Testis (tissue), 2 donors: Measurements from ENCODE around the gene NBPF11.

Experiments
- POLR2A ChIP-seq: fragments of 450-650 bp; IDR thresholded peaks from one replicate; pipeline ENCODE4 v1.6.1; 2017; ENCODE audit warnings: antibody characterized with exemption, mild to moderate bottlenecking, moderate library complexity
- TF ChIP-seq, protein P1 (sequence below), 3 experiments: fragments of 450-650 bp in 2 of 3; fragments of 200-600 bp in 1 of 3; sonication (generic) in 1 of 3; IDR thresholded peaks; one replicate each; pipeline ENCODE4 v1.5.1; 2016 to 2019; ENCODE audit warnings: antibody characterized with exemption in 3 of 3, mild to moderate bottlenecking in 2 of 3, moderate library complexity in 1 of 3

DNA sequence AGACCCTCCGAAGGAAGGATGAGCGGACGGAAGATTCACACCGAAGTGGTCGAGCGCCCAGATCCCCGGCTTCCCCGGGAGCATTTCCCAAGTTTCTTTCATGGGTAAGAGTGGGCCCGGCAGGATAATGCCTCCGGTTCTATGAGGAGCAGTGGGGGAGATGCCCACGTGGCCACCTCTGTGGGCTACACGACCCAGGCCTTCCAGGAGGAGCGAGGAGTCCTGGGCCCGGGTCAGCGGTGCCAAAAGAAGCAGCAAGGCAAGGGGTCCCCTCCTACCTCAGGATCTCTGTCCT is 7.9 kb upstream of the NBPF11 start:
- TF ChIP-seq, protein P1, sequence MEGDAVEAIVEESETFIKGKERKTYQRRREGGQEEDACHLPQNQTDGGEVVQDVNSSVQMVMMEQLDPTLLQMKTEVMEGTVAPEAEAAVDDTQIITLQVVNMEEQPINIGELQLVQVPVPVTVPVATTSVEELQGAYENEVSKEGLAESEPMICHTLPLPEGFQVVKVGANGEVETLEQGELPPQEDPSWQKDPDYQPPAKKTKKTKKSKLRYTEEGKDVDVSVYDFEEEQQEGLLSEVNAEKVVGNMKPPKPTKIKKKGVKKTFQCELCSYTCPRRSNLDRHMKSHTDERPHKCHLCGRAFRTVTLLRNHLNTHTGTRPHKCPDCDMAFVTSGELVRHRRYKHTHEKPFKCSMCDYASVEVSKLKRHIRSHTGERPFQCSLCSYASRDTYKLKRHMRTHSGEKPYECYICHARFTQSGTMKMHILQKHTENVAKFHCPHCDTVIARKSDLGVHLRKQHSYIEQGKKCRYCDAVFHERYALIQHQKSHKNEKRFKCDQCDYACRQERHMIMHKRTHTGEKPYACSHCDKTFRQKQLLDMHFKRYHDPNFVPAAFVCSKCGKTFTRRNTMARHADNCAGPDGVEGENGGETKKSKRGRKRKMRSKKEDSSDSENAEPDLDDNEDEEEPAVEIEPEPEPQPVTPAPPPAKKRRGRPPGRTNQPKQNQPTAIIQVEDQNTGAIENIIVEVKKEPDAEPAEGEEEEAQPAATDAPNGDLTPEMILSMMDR (IDR thresholded peaks at IDR 0.05), result no peak
- no peak for TF ChIP-seq POLR2A
